Body of pancreas (tissue), 4 donors: ENCODE measurements around the gene CTSC. TPM values are rescaled to one million over a fixed set of nuclear protein-coding genes. Genes with fewer than 3 reads are reported as not detected.

ENCODE experiments used
- ATAC-seq: fragments of 150-250 bp; one replicate; pipeline ENCODE4 v1.9.1; 2016
- DNase-seq, 4 donors: peaks; one replicate each; pipeline ENCODE4 v3.0.0-alpha.2; 2019
- H3K27ac ChIP-seq, 4 donors: fragments of 200-600 bp; sonication (generic); 1 replicate in 3 of 4; 2 replicates in 1 of 4; pipeline versions ENCODE4 v1.5.1 to v1.6.1; 2016 to 2019; ENCODE audit warnings: mild to moderate bottlenecking in 1 of 4, mixed read lengths in 1 of 4, moderate library complexity in 1 of 4
- H3K27me3 ChIP-seq, 2 donors: fragments of 200-600 bp; sonication (generic); one replicate each; pipeline ENCODE4 v1.6.0; 2016; ENCODE audit warnings: mild to moderate bottlenecking in 1 of 2
- H3K36me3 ChIP-seq, 2 donors: fragments of 200-600 bp; sonication (generic); replicated peaks in 1 of 2; 2 replicates each; pipeline ENCODE4 v1.5.1; 2016; ENCODE audit warnings: low read depth in 2 of 2; ENCODE audit not compliant: insufficient read depth in 1 of 2
- H3K4me1 ChIP-seq: fragments of 200-600 bp; sonication (generic); one replicate; pipeline ENCODE4 v1.6.0; 2016
- H3K4me3 ChIP-seq, 2 donors: fragments of 200-600 bp; sonication (generic); 1 replicate in 1 of 2; 2 replicates in 1 of 2; pipeline ENCODE4 v1.5.1; 2016 to 2019
- H3K9me3 ChIP-seq, 3 donors: fragments of 200-600 bp; sonication (generic); 1 replicate in 2 of 3; 2 replicates in 1 of 3; pipeline ENCODE4 v1.5.1; 2016
- POLR2A ChIP-seq, 3 donors: fragments of 450-650 bp; IDR thresholded peaks; one replicate each; pipeline ENCODE4 v1.6.1; 2016; ENCODE audit warnings: antibody characterized with exemption in 3 of 3, mild to moderate bottlenecking in 2 of 3
- WGBS, 2 donors: methylation state at CpG; one replicate each; pipeline ENCODE4 v1.1.5; 2017; 5-methylcytosine and 5-hydroxymethylcytosine counted together
- intact Hi-C: fragments of 100-400 bp; cut with DNase I; formaldehyde crosslinking; loops from one replicate; pipeline ENCODE4 v1.15.1; 2023
- total RNA-seq, 2 donors: library from RNA; depleted of rRNA; stranded (reverse); fragments of >200 nt; gene quantifications; one replicate each; pipeline ENCODE4 v1.1.0, GENCODE V29; 2016
- TF ChIP-seq, protein P1 (sequence below), 7 experiments: fragments of 450-650 bp in 4 of 7; fragments of 200-600 bp in 3 of 7; sonication (generic) in 3 of 7; IDR thresholded peaks; one replicate each; pipeline ENCODE4 v1.5.1; 2016 to 2019; ENCODE audit warnings: antibody characterized with exemption in 7 of 7

The CTSC gene
- total RNA-seq, 2 donors from 2014 or later, result 23.4 to 37.6 TPM

DNA sequence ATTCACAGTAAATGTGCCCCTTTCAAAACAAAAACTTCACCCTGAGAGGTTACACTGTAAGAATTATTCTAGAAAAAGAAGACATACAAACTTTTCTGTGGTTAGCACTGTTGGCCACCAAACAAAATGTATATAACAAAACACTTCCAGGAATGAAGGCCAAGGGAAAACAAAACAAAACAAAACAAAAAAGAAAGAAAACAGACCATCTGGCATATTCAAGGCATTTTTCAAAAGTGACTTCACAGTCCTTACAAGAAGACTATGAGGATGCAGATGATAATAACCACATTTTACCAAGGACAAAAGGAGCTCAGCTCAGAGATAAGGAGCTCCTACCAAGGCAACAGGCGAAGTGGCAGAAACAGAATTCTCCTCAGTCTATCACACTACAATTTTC, 24.9 kb downstream of the CTSC start:
- no peak for DNase-seq
- Histone ChIP-seq H3K36me3 (no peaks in the 10 kb centered on the region), H3K4me3 (no peak overlapping the region), H3K4me1 (peaks cover 10% of the 10 kb centered on the region), H3K27me3 (no peaks in the 10 kb centered on the region), H3K27ac (no peak overlapping the region), H3K9me3 (no peaks in the 10 kb centered on the region)
- intact Hi-C loops, result no loop called here
- ATAC-seq, result no peak
- TF ChIP-seq POLR2A (IDR thresholded peaks at IDR 0.05), result no peak
- TF ChIP-seq, protein P1, sequence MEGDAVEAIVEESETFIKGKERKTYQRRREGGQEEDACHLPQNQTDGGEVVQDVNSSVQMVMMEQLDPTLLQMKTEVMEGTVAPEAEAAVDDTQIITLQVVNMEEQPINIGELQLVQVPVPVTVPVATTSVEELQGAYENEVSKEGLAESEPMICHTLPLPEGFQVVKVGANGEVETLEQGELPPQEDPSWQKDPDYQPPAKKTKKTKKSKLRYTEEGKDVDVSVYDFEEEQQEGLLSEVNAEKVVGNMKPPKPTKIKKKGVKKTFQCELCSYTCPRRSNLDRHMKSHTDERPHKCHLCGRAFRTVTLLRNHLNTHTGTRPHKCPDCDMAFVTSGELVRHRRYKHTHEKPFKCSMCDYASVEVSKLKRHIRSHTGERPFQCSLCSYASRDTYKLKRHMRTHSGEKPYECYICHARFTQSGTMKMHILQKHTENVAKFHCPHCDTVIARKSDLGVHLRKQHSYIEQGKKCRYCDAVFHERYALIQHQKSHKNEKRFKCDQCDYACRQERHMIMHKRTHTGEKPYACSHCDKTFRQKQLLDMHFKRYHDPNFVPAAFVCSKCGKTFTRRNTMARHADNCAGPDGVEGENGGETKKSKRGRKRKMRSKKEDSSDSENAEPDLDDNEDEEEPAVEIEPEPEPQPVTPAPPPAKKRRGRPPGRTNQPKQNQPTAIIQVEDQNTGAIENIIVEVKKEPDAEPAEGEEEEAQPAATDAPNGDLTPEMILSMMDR (IDR thresholded peaks at IDR 0.05), result no peak
- WGBS, 2 donors, result 0 to 7% methylated on average over 1 of the region's 1 CpG

- no peaks in the 10 kb centered on the region for H3K27me3 ChIP-seq
- H3K36me3 ChIP-seq, result peaks cover 0 to 2% of the 10 kb centered on the region in 2 donors
- H3K27ac ChIP-seq, result no peak overlapping the region
- H3K4me1 ChIP-seq, result no peaks in the 10 kb centered on the region
- intact Hi-C loops, result no loop called here
- DNase-seq (no peak), ATAC-seq (no peak)
- no peak for TF ChIP-seq POLR2A (IDR thresholded peaks at IDR 0.05)
- TF ChIP-seq, protein P1 (IDR thresholded peaks at IDR 0.05), result no peak
- WGBS, 2 donors, result 54 to 56% methylated on average over 1 of the region's 1 CpG
- H3K9me3 ChIP-seq, result no peaks in the 10 kb centered on the region
- H3K4me3 ChIP-seq, result no peak overlapping the region
These were observed 27.3 kb downstream of the CTSC start for GRCh38 chr11:88310246-88310645.

DNA sequence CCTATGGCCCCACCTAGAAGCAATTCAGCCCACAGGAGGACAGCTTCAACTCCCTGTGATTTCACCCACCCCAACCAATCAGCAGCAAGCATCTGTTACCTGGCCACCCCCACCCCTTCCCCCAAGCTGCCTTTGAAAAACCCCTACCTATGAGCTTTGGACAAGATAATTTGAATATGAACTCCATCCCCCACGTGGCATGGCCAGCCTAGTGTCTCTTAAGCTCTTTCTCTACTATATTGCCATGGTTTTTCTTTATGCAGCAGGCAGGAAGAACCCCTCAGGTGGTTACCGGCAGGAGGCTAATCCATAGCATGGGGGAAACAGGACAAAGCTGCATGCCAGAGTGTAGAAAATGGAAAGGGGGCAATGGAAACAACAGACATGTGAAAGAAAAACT, 29.0 kb downstream of the CTSC start:
- Histone ChIP-seq H3K36me3 (peaks cover 0 to 2% of the 10 kb centered on the region in 2 donors), H3K9me3 (no peaks in the 10 kb centered on the region), H3K4me1 (no peaks in the 10 kb centered on the region), H3K27me3 (no peaks in the 10 kb centered on the region), H3K27ac (no peak overlapping the region), H3K4me3 (no peak overlapping the region)
- ATAC-seq (no peak), DNase-seq (no peak)
- intact Hi-C loops, result no loop called here
- TF ChIP-seq, protein P1 (IDR thresholded peaks at IDR 0.05), result no peak
- no peak for TF ChIP-seq POLR2A (IDR thresholded peaks at IDR 0.05)
- 81 to 87% methylated on average over 2 of the region's 2 CpGs for WGBS, 2 donors

- intact Hi-C loops, result no loop called here
- TF ChIP-seq, protein P1 (IDR thresholded peaks at IDR 0.05), result no peak
- TF ChIP-seq POLR2A (IDR thresholded peaks at IDR 0.05), result no peak
- Histone ChIP-seq H3K9me3 (no peaks in the 10 kb centered on the region), H3K4me1 (no peaks in the 10 kb centered on the region), H3K4me3 (no peak overlapping the region), H3K27ac (no peak overlapping the region), H3K27me3 (no peaks in the 10 kb centered on the region), H3K36me3 (peaks cover 0 to 2% of the 10 kb centered on the region in 2 donors)
- WGBS, 2 donors, result 93 to 96% methylated on average over 11 of the region's 11 CpGs
- DNase-seq, result no peak
- no peak for ATAC-seq
These were observed 29.6 kb downstream of the CTSC start for GRCh38 chr11:88307749-88308425.

- TF ChIP-seq POLR2A (IDR thresholded peaks at IDR 0.05), result no peak
- TF ChIP-seq, protein P1 (IDR thresholded peaks at IDR 0.05), result no peak
- intact Hi-C loops, result no loop called here
- H3K27ac ChIP-seq, result no peak overlapping the region
- DNase-seq, result no peak
- no peak for ATAC-seq
- WGBS, 2 donors, result 80 to 81% methylated on average over 2 of the region's 2 CpGs
- no peak overlapping the region for H3K4me3 ChIP-seq
- H3K4me1 ChIP-seq, result no peaks in the 10 kb centered on the region
- no peaks in the 10 kb centered on the region for H3K27me3 ChIP-seq
- peaks cover 0 to 2% of the 10 kb centered on the region in 2 donors for H3K36me3 ChIP-seq
- H3K9me3 ChIP-seq, result no peaks in the 10 kb centered on the region
These were observed 30.8 kb downstream of the CTSC start for GRCh38 chr11:88306785-88307184.
